OCI-LY3 (cell line): Measurements from ENCODE around the gene TRANK1.

Experiments used
- CTCF ChIP-seq: fragments of 200-600, 300-600 bp; sonication (generic); IDR thresholded peaks from 2 replicates; pipeline ENCODE4 v1.5.1; 2014; ENCODE audit warnings: antibody characterized with exemption, low read length, low read depth
- EZH2phosphoT487 ChIP-seq: fragments of 200-600 bp; shearing (Covaris generic); IDR thresholded peaks from 2 replicates; pipeline ENCODE4 v1.6.1; 2018; ENCODE audit warnings: antibody characterized with exemption, mixed run types, low read depth

DNA sequence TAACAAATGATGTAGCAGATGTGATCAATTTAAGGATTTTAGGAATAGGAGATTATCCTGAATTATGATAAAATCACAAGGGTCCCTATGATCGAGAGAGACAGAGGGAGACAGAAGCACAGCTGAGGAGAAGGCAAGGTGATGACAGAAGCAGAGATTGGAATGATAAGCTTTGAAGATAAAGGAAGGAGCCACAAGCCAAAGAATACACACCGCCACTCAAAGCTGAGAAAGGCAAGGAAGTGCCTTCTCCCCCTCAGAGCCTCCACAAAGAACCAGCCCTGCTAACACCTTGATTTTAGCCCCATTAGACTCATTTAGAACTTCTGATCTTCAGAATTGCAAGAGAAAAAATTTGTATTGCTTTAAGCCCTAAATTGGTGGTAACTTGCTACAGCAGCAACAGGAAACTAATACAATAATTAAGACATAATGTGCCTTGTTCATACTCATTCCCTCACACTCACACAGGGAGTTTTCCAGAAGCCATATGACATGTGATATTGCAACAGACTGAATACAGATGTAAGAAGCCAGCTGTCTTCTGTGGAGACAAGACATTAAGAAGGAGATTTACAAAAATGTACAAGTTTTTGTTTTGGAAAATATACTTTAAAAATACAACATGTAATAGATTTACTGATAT lies 38.2 kb downstream of the TRANK1 start:
- TF ChIP-seq CTCF (no peak), EZH2phosphoT487 (no peak)
